DMS79 (cell line): Measurements from ENCODE around the gene DOCK10.
"Not testable (repeated sequence)": the region's sequence is repeated elsewhere in the genome, so short reads cannot be mapped to it uniquely, and the experiment has no call there.

Source experiments
- DNase-seq: peaks from one replicate; lab custom pipeline; 2025; lab: John Stamatoyannopoulos, UW

DOCK10 gene

GRCh38 chr2:224918626-224919471 is 123.4 kb downstream of the DOCK10 start:
- no peak for DNase-seq

DNA sequence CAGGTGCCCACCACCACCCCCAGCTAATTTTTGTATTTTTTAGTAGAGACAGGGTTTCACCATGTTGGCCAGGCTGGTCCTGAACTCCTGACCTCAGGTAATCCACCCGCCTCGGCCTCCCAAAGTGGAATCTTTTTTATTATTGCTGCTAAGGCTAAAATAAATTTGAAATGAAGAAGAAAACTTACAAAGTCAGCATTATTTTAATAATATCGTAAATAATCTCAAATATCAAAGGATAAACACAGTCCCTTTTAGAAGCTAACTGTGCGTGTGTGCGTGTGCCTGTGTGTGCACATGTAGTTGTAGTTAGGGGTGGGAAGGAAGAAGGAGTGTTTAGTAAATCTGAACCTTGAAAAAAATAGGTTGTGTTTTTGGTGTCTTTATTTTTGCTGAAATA is 125.0 kb downstream of the DOCK10 start:
- DNase-seq = not testable (repeated sequence)

DNA sequence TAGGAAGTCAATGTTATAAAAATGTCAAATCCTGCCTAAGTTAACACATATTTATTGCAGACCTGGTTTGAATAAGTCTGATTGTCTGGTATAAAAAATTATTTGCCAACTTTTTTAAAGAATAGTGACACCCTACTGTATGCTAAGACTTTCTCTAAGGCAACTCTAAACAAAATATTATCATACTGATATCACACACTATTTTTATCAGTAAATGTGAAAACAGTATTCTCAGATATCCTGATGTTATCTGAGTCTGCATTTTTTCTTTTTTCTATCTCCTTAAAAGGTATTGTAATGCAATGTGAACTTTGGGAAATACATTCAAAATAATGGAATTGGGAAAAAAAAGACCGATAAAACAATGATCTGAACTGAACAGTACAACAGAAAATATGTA is 127.1 kb downstream of the DOCK10 start:
- no peak for DNase-seq

- no peak for DNase-seq
Observed at GRCh38 chr2:224910574-224910925, 131.7 kb downstream of the DOCK10 start.

GRCh38 chr2:224909885-224910573 is 132.2 kb downstream of the DOCK10 start:
- no peak for DNase-seq

- DNase-seq = no peak
Observed at GRCh38 chr2:224908818-224909217, 133.4 kb downstream of the DOCK10 start.

DNA sequence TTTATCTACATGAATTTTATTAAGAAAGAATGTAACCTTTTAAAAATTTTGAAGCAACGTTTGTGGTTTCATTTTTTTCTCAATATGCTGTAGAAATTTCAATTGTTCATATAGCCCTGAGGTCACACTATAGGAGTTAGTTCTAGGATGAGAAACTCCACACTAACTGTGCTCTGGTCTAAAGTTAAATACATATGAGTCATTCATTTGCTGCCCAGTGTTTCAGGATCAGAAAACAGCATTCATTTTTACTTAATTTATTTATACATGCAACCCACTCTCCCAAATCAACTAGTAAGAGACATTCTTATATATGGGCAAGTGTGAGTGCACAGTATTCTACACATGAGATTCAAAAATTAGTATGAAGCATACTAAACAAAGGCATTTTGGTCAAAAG is 137.9 kb downstream of the DOCK10 start:
- DNase-seq = no peak

DNA sequence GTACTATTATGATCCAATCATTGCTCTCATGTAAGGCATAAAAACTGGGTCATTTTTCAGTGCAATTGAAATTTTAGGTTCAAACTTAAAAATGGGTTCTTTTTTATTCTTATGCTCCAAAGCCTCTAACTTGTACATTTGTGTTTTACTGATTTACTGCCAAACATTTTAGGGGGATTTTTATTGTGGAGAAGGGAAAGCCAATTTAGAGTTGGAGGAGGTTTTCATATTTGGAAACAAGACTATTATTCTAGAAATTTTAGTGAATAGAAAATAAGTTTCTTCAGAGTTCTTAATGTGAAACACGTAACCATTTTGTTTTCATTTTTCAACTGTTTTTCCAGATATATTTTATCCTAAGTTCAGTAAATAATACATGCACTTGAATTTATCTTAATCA is 138.6 kb downstream of the DOCK10 start:
- no peak for DNase-seq

DNA sequence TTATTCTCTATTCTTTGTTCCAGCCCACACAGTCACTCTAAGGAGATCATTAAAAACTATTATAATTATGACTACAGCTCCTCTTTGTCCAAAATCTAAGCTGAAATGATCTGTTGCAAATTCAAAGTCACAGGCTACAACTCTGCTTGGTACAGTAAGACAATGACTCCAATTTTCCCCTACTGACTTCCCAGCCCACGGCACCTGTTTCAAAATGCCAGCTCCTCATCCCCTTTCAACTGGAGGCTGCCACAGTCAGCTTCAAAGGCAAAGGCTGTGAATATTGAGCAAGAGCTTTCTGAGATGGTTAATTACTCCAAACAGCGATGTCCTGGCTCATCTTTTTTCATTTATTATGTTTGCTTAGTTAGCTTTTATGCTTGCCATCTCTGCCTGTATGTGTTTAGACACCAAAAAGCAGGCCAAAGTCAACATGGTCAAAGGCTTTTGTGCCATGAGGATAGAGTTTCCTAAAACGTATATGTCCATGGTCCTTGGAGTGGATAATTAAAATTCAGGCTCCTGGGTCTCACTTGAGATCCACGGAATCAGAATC is 141.1 kb downstream of the DOCK10 start:
- DNase-seq = no peak

DNA sequence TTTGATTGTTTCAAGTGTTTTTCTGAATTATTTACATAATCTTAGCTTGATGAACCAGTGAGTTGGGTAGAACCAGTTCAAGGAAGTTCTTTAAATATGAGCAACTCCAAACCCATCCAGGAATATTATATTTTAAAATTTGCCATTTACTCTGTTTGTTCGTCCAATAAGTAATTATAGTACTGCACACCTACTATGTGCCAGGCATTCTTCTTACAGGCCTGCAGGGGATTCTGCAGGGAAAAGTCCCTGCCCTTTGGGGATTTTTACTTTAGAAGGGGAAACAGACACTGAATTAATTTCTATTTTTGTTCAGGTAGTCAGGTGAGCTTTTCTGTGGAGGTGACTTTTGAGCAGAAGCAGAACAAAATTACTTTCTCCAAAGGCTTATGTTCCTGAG is 146.9 kb downstream of the DOCK10 start:
- DNase-seq = no peak

DNA sequence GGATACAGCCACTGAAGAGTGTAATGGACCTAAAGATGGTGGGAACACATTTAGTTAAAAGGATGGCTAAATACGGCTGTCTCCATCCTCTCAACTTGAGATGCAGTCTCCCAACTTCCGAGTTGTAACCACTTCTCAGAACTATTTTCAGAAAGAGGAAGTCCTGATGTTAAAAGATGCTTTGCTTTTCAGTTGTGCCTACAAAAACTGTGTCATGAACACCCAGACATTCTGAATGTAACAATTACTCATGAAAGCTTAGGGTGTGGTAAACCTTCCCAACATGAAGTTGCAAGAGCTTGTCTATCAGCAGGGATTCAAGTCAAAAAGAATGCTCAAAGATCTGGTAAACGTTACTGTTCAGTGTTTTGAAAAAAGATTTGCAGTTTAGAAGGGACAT is 147.9 kb downstream of the DOCK10 start:
- no peak for DNase-seq

DNA sequence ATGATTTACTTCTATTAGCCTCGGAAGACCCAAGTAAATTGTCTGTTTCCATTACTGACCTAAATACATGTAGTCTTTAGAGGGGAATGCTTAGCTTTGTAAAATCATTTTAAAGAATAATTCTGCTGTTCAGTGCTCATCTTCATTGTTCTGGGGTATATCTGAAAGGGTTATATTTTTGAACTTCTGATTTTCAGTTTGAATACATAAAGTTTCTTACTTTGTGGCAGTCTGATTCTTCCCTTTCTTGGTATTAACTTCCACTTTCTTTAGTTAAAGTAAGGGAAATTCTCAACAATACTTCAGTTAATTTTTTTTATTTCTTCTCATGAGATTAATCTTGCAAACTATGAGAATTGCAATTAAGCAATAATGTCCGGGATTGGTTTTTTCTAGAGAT is 148.4 kb downstream of the DOCK10 start:
- DNase-seq = no peak

DNA sequence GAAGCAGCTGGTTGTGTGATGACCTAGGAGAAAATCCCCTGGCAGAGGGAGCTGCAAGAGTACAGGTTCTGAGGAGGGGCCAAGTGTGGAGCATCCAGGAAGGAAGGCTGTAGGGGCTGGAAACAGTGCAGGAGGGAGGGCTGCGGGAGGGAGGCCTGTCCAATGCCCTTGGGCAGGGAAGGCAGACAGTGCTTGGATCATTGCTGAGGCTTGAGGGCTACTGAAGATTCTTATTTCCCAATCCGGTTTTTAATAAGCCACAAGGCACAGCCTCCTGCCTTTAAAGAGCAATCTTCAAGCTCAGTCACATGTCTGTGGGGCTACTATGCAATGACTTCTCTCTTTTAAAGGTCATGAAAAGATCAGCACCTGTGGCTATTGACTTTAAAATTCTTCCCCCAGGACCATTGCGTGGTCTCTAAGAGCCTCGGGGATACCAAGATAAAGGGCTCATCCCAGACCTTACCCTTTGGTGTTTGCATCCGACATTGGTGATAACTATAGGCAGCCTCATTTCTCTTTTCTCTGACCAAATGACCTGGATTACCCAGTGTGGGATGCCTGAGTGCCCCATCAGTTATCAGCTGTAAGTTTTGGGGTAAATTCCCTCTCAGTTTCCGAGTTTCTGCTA is 149.6 kb downstream of the DOCK10 start:
- DNase-seq = no peak

DNA sequence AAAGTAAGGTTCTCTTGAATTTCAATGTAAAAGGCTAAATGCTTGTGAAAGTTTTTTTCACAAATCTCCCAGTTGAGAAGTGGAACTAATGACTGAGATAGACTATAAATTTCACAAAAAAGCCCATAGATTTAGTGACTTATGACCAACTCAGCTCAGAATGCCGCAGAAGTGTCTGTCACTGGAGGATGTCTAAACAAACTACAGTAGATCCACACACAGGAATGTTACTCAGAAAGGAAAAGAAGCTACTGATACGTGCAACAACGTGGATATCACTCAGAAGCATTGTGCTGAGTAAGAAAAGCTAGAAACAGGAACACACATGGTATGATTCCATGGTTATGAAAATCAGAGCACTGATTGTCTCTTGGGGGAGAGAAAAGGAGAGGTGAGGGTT is 151.9 kb downstream of the DOCK10 start:
- no peak for DNase-seq

- DNase-seq = no peak
Observed at GRCh38 chr2:224887141-224887540, 155.1 kb downstream of the DOCK10 start.

DNA sequence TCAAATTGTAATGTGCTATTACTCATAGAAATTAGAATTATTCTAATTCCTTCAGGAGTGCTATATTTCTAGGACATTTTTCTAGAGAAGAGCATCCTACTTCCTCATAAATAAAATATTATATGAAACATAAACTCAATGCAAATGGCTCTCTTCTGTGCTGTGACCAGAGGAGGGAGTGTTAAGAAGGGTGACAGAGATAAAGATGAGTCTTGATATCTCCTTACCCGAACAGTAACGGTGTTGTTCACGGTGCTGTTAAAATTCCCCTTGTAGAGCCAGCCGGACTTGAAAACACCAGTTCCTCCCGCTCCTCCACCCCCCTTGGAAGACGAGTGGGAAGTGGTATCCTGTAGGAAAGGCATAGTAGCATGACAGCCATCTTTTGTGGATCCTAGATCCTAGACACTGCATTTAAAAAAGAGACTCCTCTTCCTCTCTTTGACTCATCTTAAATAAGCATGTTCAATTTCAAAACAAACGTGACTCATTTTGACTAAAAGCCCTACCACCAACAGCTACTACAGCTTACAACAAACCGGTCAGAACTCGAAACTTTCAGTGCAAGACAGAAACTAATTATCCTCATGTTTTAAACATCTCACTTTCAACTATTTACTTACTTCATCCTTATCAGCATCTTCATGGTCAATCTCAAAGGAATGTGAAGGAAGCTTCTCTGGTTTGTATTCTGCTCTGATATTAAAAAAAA is 156.3 kb downstream of the DOCK10 start:
- DNase-seq = no peak

- no peak for DNase-seq
Observed at GRCh38 chr2:224885291-224885690, 157.0 kb downstream of the DOCK10 start.

DNA sequence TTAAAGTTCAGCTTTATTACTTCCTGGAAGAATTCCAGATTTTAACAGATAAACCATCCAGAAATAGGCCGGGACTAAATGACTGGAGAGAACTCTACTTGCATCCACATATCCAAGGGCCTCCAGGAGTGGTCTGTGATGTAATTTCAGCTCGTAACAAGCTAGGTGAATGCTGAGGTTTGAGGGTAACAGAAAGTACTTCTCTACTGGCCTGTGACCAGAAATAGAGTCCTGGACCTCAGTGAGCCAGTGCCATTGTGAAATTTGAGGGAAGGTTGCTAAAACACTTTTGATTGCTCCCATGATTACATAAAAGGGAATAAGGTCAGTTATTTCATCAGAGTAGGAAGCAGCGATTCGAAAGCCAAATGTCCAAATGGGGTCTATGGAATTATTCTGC is 158.1 kb downstream of the DOCK10 start:
- no peak for DNase-seq

GRCh38 chr2:224883700-224884099 is 158.6 kb downstream of the DOCK10 start:
- DNase-seq = no peak

GRCh38 chr2:224883172-224883516 is 159.1 kb downstream of the DOCK10 start:
- DNase-seq = no peak

DNA sequence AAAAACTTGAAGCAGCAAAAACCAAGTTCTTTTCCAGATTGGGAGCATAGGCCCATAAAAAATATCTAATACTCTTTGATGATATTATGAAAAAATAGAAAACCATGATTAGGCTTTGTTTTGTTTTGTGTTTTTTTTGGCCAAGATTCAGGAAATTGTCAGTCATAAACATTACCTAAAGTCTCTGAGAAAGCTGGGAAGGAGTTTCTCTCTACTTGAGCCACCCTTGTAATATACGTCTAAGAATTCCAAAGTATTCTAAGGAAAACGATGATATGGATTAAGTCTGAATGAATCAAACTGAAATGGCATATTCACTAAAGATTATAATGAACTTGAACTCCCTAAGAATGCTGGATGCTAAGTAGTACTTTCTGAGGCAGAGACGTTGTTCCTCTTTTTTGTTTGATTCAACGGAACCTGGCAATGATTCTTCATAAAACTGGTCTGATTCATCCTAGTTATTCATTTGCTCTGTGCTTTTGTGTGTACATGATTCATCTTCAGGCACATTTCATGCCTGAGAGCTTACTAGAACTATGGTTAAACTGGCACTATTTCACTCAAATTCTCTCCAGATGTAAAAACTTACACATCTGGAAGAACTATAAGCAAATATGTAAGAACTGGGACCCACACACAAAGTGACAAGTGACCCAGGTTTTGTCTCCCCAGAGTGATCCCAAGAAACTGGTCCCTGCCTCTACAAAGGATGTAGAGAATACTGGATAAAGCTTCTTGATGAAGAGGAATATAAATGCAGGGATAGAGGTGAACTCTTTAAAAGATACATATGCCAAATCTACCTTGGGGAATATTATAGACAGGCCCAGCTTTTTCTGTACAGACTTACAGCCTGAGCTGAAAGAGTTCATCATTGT is 159.7 kb downstream of the DOCK10 start:
- DNase-seq = no peak
